H9 (cell line): ENCODE measurements around the gene EIF4H. TPM values are rescaled to one million over a fixed set of nuclear protein-coding genes. Genes with fewer than 3 reads are reported as not detected.

ENCODE experiments used
- DNase-seq: peaks from one replicate; pipeline ENCODE4 v3.0.0-alpha.2; 2017
- H2AFZ ChIP-seq: one replicate; pipeline ENCODE4 v1.6.1; 2013; ENCODE audit warnings: mild to moderate bottlenecking, low read length, control low read depth, moderate library complexity
- H2AK5ac ChIP-seq: 2 replicates; pipeline ENCODE4 v1.6.1; 2013; ENCODE audit warnings: low read length, control low read depth, mixed read lengths; ENCODE audit not compliant: insufficient read length
- H2BK120ac ChIP-seq: one replicate; pipeline ENCODE4 v1.6.1; 2013; ENCODE audit warnings: low read depth, mild to moderate bottlenecking, low read length, control low read depth, inconsistent platforms; ENCODE audit not compliant: poor library complexity, severe bottlenecking
- H2BK12ac ChIP-seq: 2 replicates; pipeline ENCODE4 v1.6.1; 2013; ENCODE audit warnings: low read length, control low read depth, mixed read lengths, low read depth; ENCODE audit not compliant: insufficient read length
- H2BK15ac ChIP-seq: 2 replicates; pipeline ENCODE4 v1.6.1; 2013; ENCODE audit warnings: low read depth, low read length, control low read depth
- H2BK20ac ChIP-seq: one replicate; pipeline ENCODE4 v1.6.1; 2013; ENCODE audit warnings: low read depth, mild to moderate bottlenecking, low read length, control low read depth, inconsistent platforms; ENCODE audit not compliant: poor library complexity, severe bottlenecking
- H2BK5ac ChIP-seq: 2 replicates; pipeline ENCODE4 v1.6.1; 2013; ENCODE audit warnings: low read length, control low read depth, mixed read lengths; ENCODE audit not compliant: insufficient read length
- H3K14ac ChIP-seq: 2 replicates; pipeline ENCODE4 v1.6.1; 2013; ENCODE audit warnings: low read length, control low read depth; ENCODE audit not compliant: insufficient read depth
- H3K18ac ChIP-seq: 2 replicates; pipeline ENCODE4 v1.6.1; 2013; ENCODE audit warnings: low read depth, mild to moderate bottlenecking, mixed read lengths, low read length, control low read depth; ENCODE audit not compliant: insufficient read length
- H3K23ac ChIP-seq: 2 replicates; pipeline ENCODE4 v1.6.1; 2013; ENCODE audit warnings: low read length, control low read depth, mixed read lengths, low read depth; ENCODE audit not compliant: insufficient read length
- H3K23me2 ChIP-seq: 2 replicates; pipeline ENCODE4 v1.6.1; 2013; ENCODE audit warnings: low read depth, mild to moderate bottlenecking, mixed read lengths, low read length, control low read depth; ENCODE audit not compliant: insufficient read length, poor library complexity, severe bottlenecking
- H3K27ac ChIP-seq: 2 replicates; pipeline ENCODE4 v1.5.1; 2013; ENCODE audit warnings: low read length, control low read depth, mixed read lengths, low read depth; ENCODE audit not compliant: insufficient read length
- H3K27me3 ChIP-seq: 2 replicates; pipeline ENCODE4 v1.6.1; 2013; ENCODE audit warnings: low read length, control low read depth, inconsistent platforms; ENCODE audit not compliant: insufficient read depth
- H3K4ac ChIP-seq: 2 replicates; pipeline ENCODE4 v1.6.1; 2013; ENCODE audit warnings: low read depth, mild to moderate bottlenecking, control low read depth, inconsistent platforms, low read length, moderate library complexity
- H3K4me1 ChIP-seq: 2 replicates; pipeline ENCODE4 v1.6.1; 2013; ENCODE audit warnings: low read length, control low read depth, inconsistent platforms; ENCODE audit not compliant: insufficient read depth
- H3K4me2 ChIP-seq: 2 replicates; pipeline ENCODE4 v1.6.1; 2013; ENCODE audit warnings: low read length, control low read depth, mixed read lengths; ENCODE audit not compliant: insufficient read length, insufficient read depth
- H3K56ac ChIP-seq: 2 replicates; pipeline ENCODE4 v1.6.1; 2013; ENCODE audit warnings: low read depth, mild to moderate bottlenecking, mixed read lengths, low read length, control low read depth; ENCODE audit not compliant: insufficient read length
- H3K79me1 ChIP-seq: 2 replicates; pipeline ENCODE4 v1.6.1; 2013; ENCODE audit warnings: low read depth, mild to moderate bottlenecking, moderate library complexity, low read length, control low read depth, inconsistent platforms; ENCODE audit not compliant: insufficient read depth, poor library complexity, severe bottlenecking
- H3K79me2 ChIP-seq: 2 replicates; pipeline ENCODE4 v1.6.1; 2013; ENCODE audit warnings: low read length, control low read depth, inconsistent platforms; ENCODE audit not compliant: insufficient read depth
- H3K9ac ChIP-seq: 2 replicates; pipeline ENCODE4 v1.6.1; 2013; ENCODE audit warnings: low read length, control low read depth, mixed read lengths; ENCODE audit not compliant: insufficient read length; ENCODE audit errors: extremely low read depth
- H3K9me3 ChIP-seq: one replicate; pipeline ENCODE4 v1.6.1; 2013; ENCODE audit warnings: low read depth, low read length, inconsistent platforms; ENCODE audit not compliant: control insufficient read depth
- H3T11ph ChIP-seq: one replicate; pipeline ENCODE4 v1.6.1; 2013; ENCODE audit warnings: mild to moderate bottlenecking, low read length, control low read depth, inconsistent platforms
- H4K20me1 ChIP-seq: one replicate; pipeline ENCODE4 v1.6.1; 2013; ENCODE audit not compliant: control insufficient read depth, insufficient read length, insufficient read depth
- H4K5ac ChIP-seq: 2 replicates; pipeline ENCODE4 v1.6.1; 2013; ENCODE audit warnings: low read depth, mild to moderate bottlenecking, mixed read lengths, low read length, control low read depth; ENCODE audit not compliant: insufficient read length
- H4K8ac ChIP-seq: replicated peaks from 2 replicates; pipeline ENCODE4 v1.6.1; 2013; ENCODE audit warnings: low read length, control low read depth, mixed read lengths, low read depth; ENCODE audit not compliant: insufficient read length
- H4K91ac ChIP-seq: 2 replicates; pipeline ENCODE4 v1.6.1; 2013; ENCODE audit warnings: low read depth, mild to moderate bottlenecking, moderate library complexity, mixed read lengths, low read length, control low read depth; ENCODE audit not compliant: insufficient read length
- H3K27ac Mint-ChIP-seq, 3 experiments: 2 replicates in 2 of 3; 3 replicates in 1 of 3; pipeline ENCODE4 v1.8.0; 2020 to 2021; ENCODE audit warnings: mixed read lengths in 3 of 3, mild to moderate bottlenecking in 1 of 3, moderate library complexity in 1 of 3
- H3K27me3 Mint-ChIP-seq: 2 replicates; pipeline ENCODE4 v1.8.0; 2021; ENCODE audit warnings: low read depth, mild to moderate bottlenecking, moderate library complexity, mixed read lengths
- H3K36me3 Mint-ChIP-seq, 3 experiments: 2 replicates in 2 of 3; 3 replicates in 1 of 3; pipeline ENCODE4 v1.8.0; 2020 to 2021; ENCODE audit warnings: low read depth in 3 of 3, mixed read lengths in 3 of 3; ENCODE audit not compliant: insufficient read depth in 1 of 3
- H3K4me1 Mint-ChIP-seq, 2 experiments: 2 replicates each; pipeline ENCODE4 v1.8.0; 2020; ENCODE audit warnings: mixed read lengths in 2 of 2
- H3K4me3 Mint-ChIP-seq, 2 experiments: 2 replicates in 1 of 2; 3 replicates in 1 of 2; pipeline ENCODE4 v1.8.0; 2020 to 2021; ENCODE audit warnings: mild to moderate bottlenecking in 2 of 2, mixed read lengths in 2 of 2, moderate library complexity in 1 of 2
- H3K9me3 Mint-ChIP-seq, 2 experiments: 2 replicates in 1 of 2; 3 replicates in 1 of 2; pipeline ENCODE4 v1.8.0; 2020; ENCODE audit warnings: mild to moderate bottlenecking in 2 of 2, mixed read lengths in 2 of 2, moderate library complexity in 1 of 2
- WGBS: extraction: QIAGEN DNeasy Blood & Tissue Kit; methylation state at CpG from one replicate; pipeline ENCODE4 v1.1.7; 2013; ENCODE audit warnings: missing lambda C conversion rate, low lambda C conversion rate, mixed read lengths; ENCODE audit not compliant: insufficient read length; ENCODE audit errors: extremely low coverage; 5-methylcytosine and 5-hydroxymethylcytosine counted together
- total RNA-seq: library from RNA; stranded (reverse); gene quantifications from 2 replicates; pipeline ENCODE4 v1.2.1, GENCODE V29; 2021
- TF ChIP-seq, protein P1 (sequence below): fragments of 200-600 bp; sonication (generic); conservative IDR thresholded peaks from 3 replicates; pipeline ENCODE4 v1.8.0; 2021; ENCODE audit warnings: antibody characterized with exemption, mild to moderate bottlenecking

EIF4H gene
- total RNA-seq, 1 experiment from 2014 or later = 363 TPM

DNA sequence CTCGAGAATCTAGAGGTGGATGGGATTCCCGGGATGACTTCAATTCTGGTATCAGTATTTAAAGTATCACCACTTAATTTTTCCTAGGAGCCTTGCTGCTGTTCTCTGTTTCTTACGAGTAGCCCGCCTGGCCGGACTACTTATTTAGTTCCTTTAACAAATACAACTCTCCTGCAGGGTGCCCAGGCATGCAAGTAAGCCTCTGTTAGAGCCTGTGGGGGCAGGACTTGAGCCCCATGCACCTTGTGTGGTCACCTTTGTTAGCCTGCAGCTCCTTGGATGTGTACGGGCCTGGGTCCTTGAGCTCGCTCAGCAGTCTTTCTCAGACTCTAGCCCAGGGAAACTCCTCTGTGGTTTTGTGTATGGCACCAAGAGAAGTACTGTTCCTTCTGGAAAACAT is 16.1 kb downstream of the EIF4H start:
- H3K4ac ChIP-seq = no peak overlapping the region
- Mint-ChIP-seq H3K4me1 (peaks cover 0 to 5% of the 10 kb centered on the region in 2 experiments; a peak in 2 of 4 replicates), H3K27me3 (no peaks in the 10 kb centered on the region; the same call in 1 of the 2 replicates), H3K36me3 (peaks cover 64 to 95% (median 90%) of the 10 kb centered on the region in 3 experiments), H3K9me3 (no peaks in the 10 kb centered on the region; a peak in 1 of 5 replicates), H3K27ac (no peak overlapping the region; a peak in 2 of 7 replicates), H3K4me3 (no peak overlapping the region)
- H3K79me1 ChIP-seq = peaks cover 25% of the 10 kb centered on the region
- H3K4me1 ChIP-seq = no peaks in the 10 kb centered on the region
- no peak overlapping the region for H2BK120ac ChIP-seq
- H3K27ac ChIP-seq = no peak overlapping the region
- H3K23ac ChIP-seq = no peak overlapping the region
- no peak overlapping the region for H2BK12ac ChIP-seq
- TF ChIP-seq, protein P1, sequence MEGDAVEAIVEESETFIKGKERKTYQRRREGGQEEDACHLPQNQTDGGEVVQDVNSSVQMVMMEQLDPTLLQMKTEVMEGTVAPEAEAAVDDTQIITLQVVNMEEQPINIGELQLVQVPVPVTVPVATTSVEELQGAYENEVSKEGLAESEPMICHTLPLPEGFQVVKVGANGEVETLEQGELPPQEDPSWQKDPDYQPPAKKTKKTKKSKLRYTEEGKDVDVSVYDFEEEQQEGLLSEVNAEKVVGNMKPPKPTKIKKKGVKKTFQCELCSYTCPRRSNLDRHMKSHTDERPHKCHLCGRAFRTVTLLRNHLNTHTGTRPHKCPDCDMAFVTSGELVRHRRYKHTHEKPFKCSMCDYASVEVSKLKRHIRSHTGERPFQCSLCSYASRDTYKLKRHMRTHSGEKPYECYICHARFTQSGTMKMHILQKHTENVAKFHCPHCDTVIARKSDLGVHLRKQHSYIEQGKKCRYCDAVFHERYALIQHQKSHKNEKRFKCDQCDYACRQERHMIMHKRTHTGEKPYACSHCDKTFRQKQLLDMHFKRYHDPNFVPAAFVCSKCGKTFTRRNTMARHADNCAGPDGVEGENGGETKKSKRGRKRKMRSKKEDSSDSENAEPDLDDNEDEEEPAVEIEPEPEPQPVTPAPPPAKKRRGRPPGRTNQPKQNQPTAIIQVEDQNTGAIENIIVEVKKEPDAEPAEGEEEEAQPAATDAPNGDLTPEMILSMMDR = no peak
- no peak overlapping the region for H3K9ac ChIP-seq
- H3K27me3 ChIP-seq = no peaks in the 10 kb centered on the region
- no peak overlapping the region for H3T11ph ChIP-seq
- H2AFZ ChIP-seq = no peak overlapping the region
- no peaks in the 10 kb centered on the region for H3K23me2 ChIP-seq
- H4K8ac ChIP-seq = no peak overlapping the region
- no peak overlapping the region for H3K4me2 ChIP-seq
- no peak overlapping the region for H3K56ac ChIP-seq
- H3K18ac ChIP-seq = no peak overlapping the region
- no peak for DNase-seq
- H2BK5ac ChIP-seq = no peak overlapping the region
- no CpG with 5 or more reads among the region's 7 CpGs for WGBS
- no peaks in the 10 kb centered on the region for H4K20me1 ChIP-seq
- H2BK20ac ChIP-seq = no peak overlapping the region
- H3K79me2 ChIP-seq = peaks cover 23% of the 10 kb centered on the region
- no peak overlapping the region for H4K5ac ChIP-seq
- H3K14ac ChIP-seq = no peak overlapping the region
- no peaks in the 10 kb centered on the region for H3K9me3 ChIP-seq
- no peak overlapping the region for H2BK15ac ChIP-seq
- no peak overlapping the region for H2AK5ac ChIP-seq
- H4K91ac ChIP-seq = no peak overlapping the region
